NCI-H526 treated with DMSO at 0.1 percent for 48 hours (cell line): Measurements from ENCODE around the gene METTL4.

Source experiments
- DNase-seq: peaks from one replicate; lab custom pipeline; 2025; lab: John Stamatoyannopoulos, UW

METTL4 gene

GRCh38 chr18:2515908-2516625 is 55.2 kb downstream of the METTL4 start:
- DNase-seq = no peak

- no peak for DNase-seq
These were observed 56.0 kb downstream of the METTL4 start for GRCh38 chr18:2515171-2515787.

GRCh38 chr18:2513616-2514015 is 57.7 kb downstream of the METTL4 start:
- DNase-seq = no peak

- DNase-seq = no peak
These were observed 59.2 kb downstream of the METTL4 start for GRCh38 chr18:2512059-2512458.

- no peak for DNase-seq
These were observed 59.9 kb downstream of the METTL4 start for GRCh38 chr18:2511451-2511850.

- DNase-seq = no peak
These were observed 60.9 kb downstream of the METTL4 start for GRCh38 chr18:2510416-2510815.

- DNase-seq = no peak
These were observed 62.6 kb downstream of the METTL4 start for GRCh38 chr18:2508678-2509077.

GRCh38 chr18:2508155-2508554 is 63.1 kb downstream of the METTL4 start:
- DNase-seq = no peak

GRCh38 chr18:2504642-2505041 is 66.7 kb downstream of the METTL4 start:
- DNase-seq = no peak

- no peak for DNase-seq
These were observed 68.4 kb downstream of the METTL4 start for GRCh38 chr18:2502880-2503279.

- DNase-seq = no peak
These were observed 68.9 kb downstream of the METTL4 start for GRCh38 chr18:2502394-2502793.

GRCh38 chr18:2497797-2498196 is 73.5 kb downstream of the METTL4 start:
- no peak for DNase-seq

- DNase-seq = no peak
These were observed 75.9 kb downstream of the METTL4 start for GRCh38 chr18:2495381-2495780.

- no peak for DNase-seq
These were observed 76.4 kb downstream of the METTL4 start for GRCh38 chr18:2494921-2495320.
